Iris pigment epithelial cell (primary cell): Measurements from ENCODE around the gene FBN2.
"Not testable (repeated sequence)": the region's sequence is repeated elsewhere in the genome, so short reads cannot be mapped to it uniquely, and the experiment has no call there.

Experiments
- DNase-seq: peaks from one replicate; pipeline ENCODE4 v3.0.0-alpha.2; 2011; ENCODE audit warnings: low read depth

FBN2 gene

GRCh38 chr5:128426090-128426534 is 111.9 kb downstream of the FBN2 start:
- no peak for DNase-seq

GRCh38 chr5:128424646-128425045 is 113.4 kb downstream of the FBN2 start:
- no peak for DNase-seq

GRCh38 chr5:128422612-128423011 is 115.4 kb downstream of the FBN2 start:
- no peak for DNase-seq

GRCh38 chr5:128414469-128414868 is 123.6 kb downstream of the FBN2 start:
- no peak for DNase-seq

GRCh38 chr5:128413356-128413755 is 124.7 kb downstream of the FBN2 start:
- peak; percentile 78 for DNase-seq

GRCh38 chr5:128412145-128412930 is 125.7 kb downstream of the FBN2 start:
- DNase-seq = no peak

GRCh38 chr5:128409166-128409800 is 128.8 kb downstream of the FBN2 start:
- DNase-seq = no peak

GRCh38 chr5:128408622-128409021 is 129.4 kb downstream of the FBN2 start:
- DNase-seq = peak; percentile 72

GRCh38 chr5:128407944-128408343 is 130.1 kb downstream of the FBN2 start:
- peak; percentile 52 for DNase-seq

- DNase-seq = peak; percentile 60
These were observed 131.2 kb downstream of the FBN2 start for GRCh38 chr5:128406803-128407202.

GRCh38 chr5:128405159-128405558 is 132.9 kb downstream of the FBN2 start:
- DNase-seq = no peak

GRCh38 chr5:128403333-128403732 is 134.7 kb downstream of the FBN2 start:
- no peak for DNase-seq

- no peak for DNase-seq
These were observed 135.5 kb downstream of the FBN2 start for GRCh38 chr5:128402506-128402905.

GRCh38 chr5:128400766-128401165 is 137.3 kb downstream of the FBN2 start:
- DNase-seq = not testable (repeated sequence)

- DNase-seq = no peak
These were observed 138.9 kb downstream of the FBN2 start for GRCh38 chr5:128399111-128399510.

- DNase-seq = no peak
These were observed 140.2 kb downstream of the FBN2 start for GRCh38 chr5:128397876-128398275.

GRCh38 chr5:128395073-128395472 is 143.0 kb downstream of the FBN2 start:
- DNase-seq = peak; percentile 49

- no peak for DNase-seq
These were observed 154.0 kb downstream of the FBN2 start for GRCh38 chr5:128384068-128384467.

- no peak for DNase-seq
These were observed 157.7 kb downstream of the FBN2 start for GRCh38 chr5:128380337-128380736.

GRCh38 chr5:128378632-128379031 is 159.4 kb downstream of the FBN2 start:
- no peak for DNase-seq

- DNase-seq = peak; percentile 78
These were observed 159.8 kb downstream of the FBN2 start for GRCh38 chr5:128378196-128378595.

GRCh38 chr5:128376577-128376976 is 161.5 kb downstream of the FBN2 start:
- no peak for DNase-seq

GRCh38 chr5:128366147-128366546 is 171.9 kb downstream of the FBN2 start:
- no peak for DNase-seq

- no peak for DNase-seq
These were observed 175.7 kb downstream of the FBN2 start for GRCh38 chr5:128362370-128362769.
